ENCODE data around the gene PHLDB2. TPM values are rescaled to one million over a fixed set of nuclear protein-coding genes. Genes with fewer than 3 reads are reported as not detected.

PHLDB2 gene
- total RNA-seq, 1 donor from 2014 or later: 34.2 TPM

DNA sequence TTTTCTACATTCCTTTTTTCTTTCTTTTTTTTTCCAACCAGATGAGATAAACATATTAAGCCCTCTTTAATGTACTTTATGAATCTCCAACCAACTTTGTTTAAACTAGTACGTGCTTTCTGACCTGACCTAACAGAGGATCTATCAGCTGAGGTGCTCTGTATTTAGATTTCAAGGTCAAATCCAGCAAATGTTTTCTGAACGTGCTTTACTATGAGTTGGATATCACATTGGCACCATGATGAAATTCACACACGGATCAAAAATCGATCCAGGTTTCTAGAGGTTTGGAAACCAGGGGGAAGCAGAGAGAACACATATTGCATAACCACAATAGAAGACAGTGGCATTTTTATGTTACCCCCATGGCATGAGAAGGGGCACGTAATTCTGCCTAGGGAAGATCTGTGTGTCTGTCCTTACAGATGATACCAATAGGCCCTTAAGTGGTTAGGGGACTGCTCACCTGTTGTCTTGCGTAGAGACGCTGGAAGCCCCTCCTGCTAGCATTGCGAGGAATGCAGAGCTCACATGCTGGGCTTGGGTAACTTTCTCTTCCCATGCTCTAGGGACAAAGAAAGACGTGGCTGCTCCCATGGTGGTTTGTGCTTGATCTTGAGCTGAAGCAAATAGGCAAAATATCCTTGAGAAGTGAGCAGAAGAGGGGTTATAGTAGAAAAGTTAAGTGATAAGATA lies 60.5 kb downstream of the PHLDB2 start:
- DNase-seq (ENCODE audit: low spot score) (no peak), ATAC-seq (no peak)

DNA sequence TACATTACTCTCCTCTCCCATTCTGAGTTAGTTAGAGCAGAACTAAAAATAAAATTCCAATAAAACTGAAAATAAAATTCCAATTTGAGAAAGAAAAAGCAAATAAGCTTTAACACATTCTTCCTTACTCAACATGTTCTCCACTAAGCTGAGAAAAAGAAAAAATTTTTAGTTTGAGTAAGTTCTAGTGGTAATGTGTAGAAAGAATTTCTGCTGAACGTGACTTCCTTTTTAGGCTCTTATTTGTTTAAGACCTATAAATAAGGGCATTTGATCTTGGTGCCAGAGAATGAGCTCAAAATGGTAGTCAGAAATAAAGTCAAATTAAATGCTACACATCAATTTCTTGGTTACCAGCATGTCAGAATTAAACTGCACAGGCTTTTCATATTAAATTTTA lies 62.1 kb downstream of the PHLDB2 start:
- no peak for ATAC-seq

DNA sequence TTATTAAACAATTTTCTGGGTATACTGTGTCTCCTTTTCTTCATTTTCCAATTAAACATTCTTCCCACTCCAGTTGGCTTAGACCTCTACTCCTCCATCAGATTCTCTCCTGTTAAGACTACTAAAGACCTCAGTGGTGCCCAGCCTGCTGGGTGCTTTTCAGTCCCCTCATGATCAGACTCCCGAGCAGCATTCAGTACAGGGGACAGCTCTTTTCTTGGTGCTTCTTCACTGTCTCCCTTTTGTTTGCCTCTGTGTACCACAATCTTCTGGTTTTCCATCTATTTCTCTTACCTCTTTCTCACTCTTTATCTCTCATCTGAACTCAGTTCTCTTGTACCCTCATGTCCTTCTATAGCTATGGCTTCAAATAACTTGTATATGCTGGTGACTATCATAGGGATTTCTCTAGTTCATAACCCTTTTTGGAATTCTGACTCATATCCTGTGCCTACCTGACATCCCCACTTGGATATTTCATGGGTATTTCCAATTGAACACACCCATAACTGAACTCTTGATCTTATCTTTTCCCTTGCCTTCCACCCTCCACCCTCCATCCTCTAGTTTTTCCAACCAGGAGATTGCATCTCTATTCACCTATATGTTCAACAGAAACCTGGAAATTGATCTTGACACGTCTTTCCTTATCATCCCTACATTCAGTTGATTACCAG lies 64.2 kb downstream of the PHLDB2 start:
- ATAC-seq: no peak
- no peak for DNase-seq (ENCODE audit: low spot score)

More for the DNA sequence above, 62.1 kb downstream of the PHLDB2 start:
- no peak for DNase-seq (ENCODE audit: low spot score)

DNA sequence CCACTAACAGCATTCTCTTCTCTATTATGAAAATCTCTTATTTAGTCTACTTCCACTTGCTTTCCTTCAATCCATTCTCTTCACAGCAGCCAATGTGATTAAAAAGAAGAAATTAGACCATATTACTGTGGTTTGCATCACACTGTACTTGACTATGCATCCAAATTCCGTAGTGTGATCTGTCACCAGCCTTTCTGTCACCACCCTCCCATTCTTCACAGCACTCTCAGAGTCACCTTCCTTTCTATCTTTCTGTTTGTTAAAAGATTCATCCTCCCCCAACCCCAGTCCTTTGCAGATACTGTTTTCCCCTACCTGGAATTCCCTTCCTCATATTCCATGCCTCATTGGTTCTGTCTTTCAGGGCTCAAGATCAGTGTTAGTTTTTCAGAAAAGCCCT lies 64.7 kb downstream of the PHLDB2 start:
- no peak for ATAC-seq
- DNase-seq (ENCODE audit: low spot score): no peak

DNA sequence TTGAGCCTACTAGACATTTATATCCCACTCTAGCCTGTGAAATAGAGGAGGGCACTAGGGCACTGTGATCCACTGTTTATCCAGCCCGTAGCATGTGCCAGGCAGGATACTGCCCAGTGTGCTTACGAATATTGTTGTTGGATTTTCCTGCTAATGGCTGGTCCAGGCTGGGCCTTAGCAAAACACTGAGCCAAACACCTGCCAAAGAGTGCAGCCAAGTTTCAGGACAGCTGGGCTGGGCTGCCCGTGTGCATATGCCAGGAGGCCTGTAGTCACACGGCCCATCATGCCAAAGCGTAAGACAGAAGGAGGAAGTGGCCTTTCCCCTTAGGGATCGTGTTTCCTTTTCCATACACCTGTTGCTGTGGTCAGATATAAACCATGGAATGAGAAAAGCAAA lies 65.2 kb downstream of the PHLDB2 start:
- DNase-seq (ENCODE audit: low spot score) (peak; percentile 88), ATAC-seq (peak; percentile 93)

DNA sequence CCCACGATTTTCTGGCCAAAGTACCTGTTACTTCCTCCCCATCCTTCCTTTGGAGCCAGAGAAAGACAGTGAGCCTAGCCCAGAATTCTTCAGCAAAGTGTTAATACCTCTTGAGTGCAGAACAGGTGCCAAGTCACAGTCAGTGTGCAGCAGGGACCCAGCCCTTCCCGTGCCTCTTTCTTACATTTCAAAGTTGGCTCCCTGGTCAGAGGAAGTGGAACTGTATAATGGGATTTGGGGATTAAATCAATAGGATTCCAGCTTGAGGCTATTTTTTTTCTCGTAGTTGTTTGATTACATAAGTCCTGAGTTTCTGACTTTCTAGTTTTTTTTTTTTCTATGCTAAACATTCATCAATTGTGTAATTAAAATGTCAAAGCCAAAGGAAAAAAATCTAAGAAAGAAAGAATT lies 67.2 kb downstream of the PHLDB2 start:
- ATAC-seq: no peak
- no peak for DNase-seq (ENCODE audit: low spot score)

DNA sequence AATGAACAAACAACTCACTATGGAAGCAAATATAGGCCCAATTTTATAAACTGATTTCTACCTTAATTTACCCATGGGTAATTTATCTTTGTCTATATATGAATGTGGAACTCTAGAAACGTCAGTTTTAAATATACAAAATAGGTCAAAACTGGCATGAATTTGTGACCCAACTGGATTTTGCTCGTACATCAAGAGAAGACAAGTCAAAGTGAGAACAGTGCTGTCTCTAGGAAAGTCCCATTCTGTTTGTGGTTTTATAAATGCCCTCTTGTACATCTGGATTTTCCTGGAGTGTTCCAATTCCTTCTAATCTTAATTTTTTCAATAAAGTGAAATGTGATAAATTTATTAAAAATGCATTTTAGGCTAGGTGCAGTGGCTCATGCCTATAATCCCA lies 69.5 kb downstream of the PHLDB2 start:
- ATAC-seq (no peak), DNase-seq (ENCODE audit: low spot score) (no peak)

DNA sequence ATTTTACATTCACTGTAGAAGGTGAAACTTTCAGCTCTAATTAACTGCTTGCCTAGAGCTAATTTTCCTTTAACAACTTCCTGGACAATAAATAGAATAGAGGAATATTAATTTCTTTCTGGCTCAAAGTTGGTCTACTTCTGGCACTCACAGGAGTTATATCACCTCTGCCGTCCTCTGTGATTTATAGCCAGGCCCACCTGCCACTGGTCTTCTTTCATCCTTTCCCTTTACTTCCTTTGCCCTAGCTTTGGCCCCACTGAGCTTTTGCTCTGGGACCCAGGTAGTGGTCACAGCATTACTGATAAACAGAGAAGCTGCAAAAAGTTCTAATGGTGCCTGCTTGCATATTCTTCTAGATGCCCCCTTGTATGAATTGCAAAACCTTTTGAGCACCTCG lies 70.4 kb downstream of the PHLDB2 start:
- ATAC-seq (no peak), DNase-seq (ENCODE audit: low spot score) (no peak)

DNA sequence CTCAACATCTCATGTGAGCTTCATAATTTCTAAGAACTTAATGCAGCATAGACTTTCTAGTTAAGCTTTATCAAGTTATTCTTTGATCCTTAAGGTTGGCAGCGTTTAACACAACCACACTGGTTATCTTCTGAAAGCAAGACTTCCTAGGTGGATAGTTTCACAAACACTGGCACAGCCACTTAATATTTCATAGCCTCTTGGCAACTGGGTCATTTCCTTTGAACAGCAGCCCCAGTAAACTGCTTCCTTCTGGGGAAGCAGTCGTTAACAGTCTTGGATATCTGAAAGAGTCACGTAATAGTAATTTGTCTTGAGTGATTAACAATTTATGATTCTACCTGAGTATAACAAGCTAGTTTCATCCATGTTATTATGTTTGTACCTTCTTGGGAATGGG lies 73.9 kb downstream of the PHLDB2 start:
- DNase-seq (ENCODE audit: low spot score): no peak
- ATAC-seq: no peak

DNA sequence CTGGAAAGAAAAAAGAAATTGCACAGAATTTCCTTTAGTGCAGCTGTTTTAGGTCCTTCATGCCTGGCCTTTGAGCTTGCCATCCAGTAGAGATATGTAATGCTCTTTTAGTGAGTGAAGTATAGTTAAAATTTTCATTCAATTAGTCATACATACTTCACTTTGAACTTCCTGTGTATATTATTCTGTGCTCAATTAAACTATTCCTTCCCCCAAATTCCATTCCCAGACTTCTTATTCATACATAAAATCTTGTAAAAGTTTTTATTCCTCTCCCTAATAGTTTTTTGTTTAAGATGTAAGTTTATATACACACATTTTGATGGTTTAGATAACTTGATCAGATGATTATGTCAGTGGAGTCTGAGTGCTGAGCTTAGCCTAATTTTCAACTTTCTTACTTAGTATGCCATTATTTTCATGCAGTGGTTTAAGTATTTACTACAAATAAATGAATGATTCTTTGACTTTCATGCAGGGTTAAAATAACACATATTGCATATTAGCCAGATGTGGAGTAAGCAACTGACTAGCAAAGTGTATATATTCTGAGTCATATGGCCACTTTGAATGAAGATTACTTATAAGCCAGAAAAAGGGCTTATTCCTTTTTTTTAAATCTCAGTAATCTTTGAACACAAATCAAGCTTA lies 77.3 kb downstream of the PHLDB2 start:
- no peak for ATAC-seq

DNA sequence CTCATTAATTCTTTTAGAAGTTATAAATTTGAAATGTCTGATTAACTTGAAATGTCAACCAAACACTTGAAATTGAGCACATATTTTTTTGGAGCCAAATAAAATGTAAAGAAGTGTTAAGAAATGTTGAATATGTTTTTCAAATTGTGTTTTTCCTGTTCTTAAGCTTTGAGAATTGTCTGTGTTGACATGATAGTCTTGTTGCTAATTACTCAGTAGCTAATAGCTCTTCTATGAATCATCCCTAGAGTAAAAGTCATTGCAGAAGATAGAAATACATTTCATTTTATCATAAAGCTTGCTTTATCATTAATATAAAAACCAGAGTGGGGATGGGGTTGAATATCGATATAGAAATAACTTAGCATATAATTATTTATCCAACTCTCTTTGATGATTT lies 77.9 kb downstream of the PHLDB2 start:
- no peak for ATAC-seq
- DNase-seq (ENCODE audit: low spot score): no peak

More for the DNA sequence above, 77.3 kb downstream of the PHLDB2 start:
- no peak for DNase-seq (ENCODE audit: low spot score)

DNA sequence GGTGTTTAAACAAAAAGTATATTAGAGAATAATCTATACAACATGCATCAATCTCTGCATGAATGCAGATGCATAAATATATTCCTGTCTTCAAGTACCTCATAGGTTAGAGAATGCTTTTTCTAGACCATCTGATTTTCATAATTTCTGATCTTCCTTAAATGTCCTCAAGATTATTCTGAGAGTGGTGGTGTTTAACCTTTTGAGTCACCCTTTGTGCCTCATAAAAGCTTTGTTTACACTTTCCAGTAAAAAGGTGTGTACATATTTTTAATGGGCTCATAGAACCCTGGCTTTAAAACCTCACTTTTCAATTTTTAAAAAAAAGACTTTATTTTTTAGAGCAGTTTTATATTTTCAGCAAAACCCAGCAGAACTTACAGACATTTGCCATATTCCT lies 78.8 kb downstream of the PHLDB2 start:
- no peak for ATAC-seq
- DNase-seq (ENCODE audit: low spot score): no peak

DNA sequence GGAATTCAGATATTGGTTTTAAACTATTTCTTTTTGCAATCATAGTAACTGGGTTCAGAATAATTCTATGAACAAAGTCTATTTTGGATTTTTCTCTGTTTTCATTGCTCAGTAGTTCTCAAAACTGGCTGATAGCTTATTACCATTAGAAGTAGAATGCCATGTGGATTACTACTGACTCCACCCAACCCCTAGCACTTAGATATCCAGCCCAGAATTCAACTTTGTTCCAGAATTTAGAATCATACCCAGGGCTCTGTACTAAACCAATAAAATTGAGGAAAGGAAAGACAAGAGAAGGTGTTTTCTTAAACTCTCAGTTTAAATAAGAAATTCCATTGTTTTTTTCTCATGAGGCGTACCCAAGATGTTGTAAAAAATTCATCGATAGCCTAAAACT lies 80.8 kb downstream of the PHLDB2 start:
- ATAC-seq: no peak

DNA sequence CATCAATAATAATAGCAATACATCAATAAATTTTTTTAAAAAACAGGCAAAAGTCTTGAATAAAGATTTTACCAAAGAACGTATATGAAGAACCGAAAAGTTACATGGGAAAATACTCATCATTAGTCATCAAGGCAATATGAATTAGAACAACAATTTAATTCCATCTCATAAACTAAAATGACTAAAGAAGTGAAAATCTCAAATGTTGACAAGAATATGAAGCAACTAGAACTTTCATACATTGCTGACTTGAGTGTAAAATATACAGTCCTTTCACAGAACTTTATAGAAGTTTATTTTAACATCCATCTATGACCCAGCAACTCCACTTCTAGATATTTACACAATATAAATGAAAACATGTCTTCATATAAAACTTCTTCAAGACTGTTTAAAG lies 84.5 kb downstream of the PHLDB2 start:
- no peak for DNase-seq (ENCODE audit: low spot score)
- no peak for ATAC-seq

More for the DNA sequence above, 80.8 kb downstream of the PHLDB2 start:
- no peak for DNase-seq (ENCODE audit: low spot score)

DNA sequence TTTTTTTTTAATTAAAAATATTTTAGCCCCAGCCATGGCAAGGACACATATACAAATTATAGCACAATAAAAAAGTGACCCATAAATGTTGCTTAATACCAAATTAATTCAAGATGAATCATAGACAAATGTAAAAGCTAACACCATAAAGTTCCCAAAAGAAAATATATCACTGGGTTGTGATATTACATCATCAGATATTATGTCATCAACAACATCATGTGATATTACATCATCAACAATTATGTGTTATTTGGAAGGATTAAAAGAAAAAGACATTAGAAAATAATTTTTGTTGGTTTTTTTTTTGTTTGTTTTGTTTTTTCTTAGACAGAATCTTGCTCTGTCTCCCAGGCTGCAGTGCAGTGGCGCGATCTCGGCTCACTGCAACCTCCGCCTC lies 85.3 kb downstream of the PHLDB2 start:
- no peak for DNase-seq (ENCODE audit: low spot score)
- ATAC-seq: no peak

DNA sequence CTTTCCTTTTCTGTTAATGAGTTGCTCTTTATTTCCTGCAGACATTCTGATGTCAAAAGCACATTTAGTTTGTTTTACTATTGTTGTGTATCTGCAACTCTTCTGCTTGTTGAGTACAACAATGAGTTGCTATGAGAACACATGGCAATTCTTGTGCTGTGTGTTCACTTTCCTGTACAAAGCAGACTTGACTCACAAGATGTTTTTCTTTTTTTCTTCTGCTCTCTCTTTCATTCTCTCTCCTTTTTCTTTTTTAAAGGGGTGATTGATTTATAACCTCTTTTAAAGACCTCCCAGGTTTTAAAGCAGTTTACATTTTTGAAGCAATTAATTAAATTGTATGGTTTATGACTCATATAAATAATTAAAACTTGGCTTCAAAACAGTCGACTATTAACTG lies 88.2 kb downstream of the PHLDB2 start:
- ATAC-seq (no peak), DNase-seq (ENCODE audit: low spot score) (no peak)

DNA sequence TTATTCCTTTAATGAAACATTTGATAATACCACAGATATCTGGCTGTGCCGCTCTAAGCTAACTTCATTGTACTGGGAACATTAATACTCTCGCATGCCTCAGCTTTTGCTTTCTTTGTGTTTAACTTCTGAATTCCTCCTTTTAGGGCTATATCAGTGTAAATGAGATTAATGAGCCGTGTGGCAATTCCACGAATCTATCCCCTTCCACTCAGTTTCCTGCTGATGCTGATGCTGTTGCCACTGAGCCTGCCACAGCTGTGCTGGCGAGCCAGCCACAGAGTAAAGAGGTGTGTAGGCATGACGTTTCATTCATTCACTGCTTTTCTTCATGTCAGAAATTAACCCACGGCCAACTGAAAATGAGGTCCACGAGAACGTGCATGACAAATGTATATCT lies 89.7 kb downstream of the PHLDB2 start:
- DNase-seq (ENCODE audit: low spot score) (no peak), ATAC-seq (no peak)

DNA sequence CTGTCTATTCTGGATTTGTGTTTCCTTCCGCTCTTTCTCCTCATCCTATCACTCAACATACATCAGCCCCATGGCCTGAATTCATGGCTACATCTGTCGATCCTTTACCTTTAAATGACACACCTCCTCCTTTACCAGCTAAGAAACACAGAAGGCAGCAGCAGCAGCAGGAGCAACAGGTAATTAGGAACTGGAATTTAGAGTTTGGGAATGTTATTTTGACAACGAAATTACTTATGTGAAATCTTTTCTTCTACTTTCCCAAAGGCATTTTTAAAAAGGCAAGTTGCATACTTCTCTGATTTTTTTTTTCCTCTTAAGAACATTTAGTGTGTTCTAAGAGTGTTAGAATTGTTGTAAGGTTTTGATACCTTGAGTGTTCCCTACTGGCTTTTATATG lies 90.6 kb downstream of the PHLDB2 start:
- ATAC-seq (no peak), DNase-seq (ENCODE audit: low spot score) (no peak)

DNA sequence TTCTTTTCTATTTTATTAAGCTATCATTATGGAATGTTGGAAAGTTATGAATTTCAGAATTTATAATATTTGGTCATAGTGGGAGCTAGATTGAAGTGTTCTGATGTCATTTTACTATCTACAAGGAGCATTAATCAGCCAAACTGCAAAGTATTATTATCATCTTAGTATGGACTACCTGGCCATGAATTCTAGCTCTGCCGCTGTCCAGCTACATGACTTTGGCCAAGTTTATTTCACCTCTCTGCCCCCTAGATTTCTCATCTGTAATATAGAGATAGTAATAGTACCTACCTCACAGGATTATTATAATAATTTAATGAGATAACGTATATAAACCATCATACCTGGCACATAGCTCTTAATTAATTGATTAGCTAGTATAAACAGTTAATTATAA lies 92.0 kb downstream of the PHLDB2 start:
- ATAC-seq: no peak
- DNase-seq (ENCODE audit: low spot score): no peak

DNA sequence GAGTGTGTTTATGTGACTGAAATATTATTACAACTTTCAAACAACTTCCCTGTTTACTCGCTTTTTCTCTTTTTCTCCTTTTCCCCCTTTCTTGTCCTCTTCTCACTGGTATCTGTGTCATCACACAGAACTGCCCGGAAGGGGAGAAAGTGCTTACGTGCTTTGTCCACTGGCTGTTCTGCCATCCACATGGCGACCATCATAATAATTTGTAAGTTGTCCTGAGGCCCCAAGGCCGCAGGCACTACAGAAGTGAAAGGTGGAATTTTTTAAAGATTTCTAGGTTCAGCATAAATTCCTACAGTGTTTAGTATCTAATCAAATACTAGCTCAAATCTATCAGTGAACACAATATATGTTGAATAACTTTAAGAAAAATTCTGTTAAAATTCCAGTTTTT lies 93.0 kb downstream of the PHLDB2 start:
- ATAC-seq (no peak), DNase-seq (ENCODE audit: low spot score) (no peak)

DNA sequence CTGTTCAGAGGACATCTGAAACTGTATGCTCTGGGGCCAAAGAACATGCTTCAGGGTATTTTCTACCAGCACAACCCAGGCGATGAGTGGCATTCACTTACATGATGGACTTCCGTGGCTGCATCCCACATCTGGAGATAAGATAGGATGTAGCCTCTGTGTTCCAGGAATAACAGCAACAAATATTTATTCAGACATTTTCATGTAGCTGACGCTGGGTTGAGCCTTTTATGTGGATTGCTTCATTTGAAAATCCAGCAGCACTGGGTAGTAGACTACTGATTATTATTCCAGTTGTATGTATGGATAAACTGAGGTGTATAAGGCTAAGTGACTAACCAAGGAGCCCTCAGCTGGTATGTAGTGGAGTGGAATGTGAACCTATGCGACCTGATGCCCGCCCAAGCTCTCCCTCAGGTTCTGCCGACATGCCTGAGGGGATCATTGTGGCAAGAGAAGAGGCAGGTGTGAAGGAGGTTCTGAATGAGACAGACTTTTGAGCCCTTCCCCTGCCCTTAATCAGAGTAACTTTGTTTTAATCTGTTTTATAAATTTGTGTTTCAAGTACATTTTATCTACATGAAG lies 93.9 kb downstream of the PHLDB2 start:
- no peak for ATAC-seq
- no peak for DNase-seq (ENCODE audit: low spot score)
